NB4 (cell line): ENCODE measurements around the gene CCAR1.

Source experiments
- MYC ChIP-seq: IDR thresholded peaks from 2 replicates; pipeline ENCODE4 v1.6.1; 2011; ENCODE audit warnings: low read depth, low read length
- POLR2A ChIP-seq: IDR thresholded peaks from 2 replicates; pipeline ENCODE4 v1.6.1; 2011; ENCODE audit warnings: mild to moderate bottlenecking; ENCODE audit not compliant: insufficient read length; ENCODE audit errors: extremely low read depth
- TF ChIP-seq, protein P1 (sequence below): IDR thresholded peaks from one replicate; pipeline ENCODE4 v1.5.1; 2012; ENCODE audit warnings: low read depth, low read length

GRCh38 chr10:68829521-68829920 lies 108.5 kb downstream of the CCAR1 start:
- TF ChIP-seq, protein P1, sequence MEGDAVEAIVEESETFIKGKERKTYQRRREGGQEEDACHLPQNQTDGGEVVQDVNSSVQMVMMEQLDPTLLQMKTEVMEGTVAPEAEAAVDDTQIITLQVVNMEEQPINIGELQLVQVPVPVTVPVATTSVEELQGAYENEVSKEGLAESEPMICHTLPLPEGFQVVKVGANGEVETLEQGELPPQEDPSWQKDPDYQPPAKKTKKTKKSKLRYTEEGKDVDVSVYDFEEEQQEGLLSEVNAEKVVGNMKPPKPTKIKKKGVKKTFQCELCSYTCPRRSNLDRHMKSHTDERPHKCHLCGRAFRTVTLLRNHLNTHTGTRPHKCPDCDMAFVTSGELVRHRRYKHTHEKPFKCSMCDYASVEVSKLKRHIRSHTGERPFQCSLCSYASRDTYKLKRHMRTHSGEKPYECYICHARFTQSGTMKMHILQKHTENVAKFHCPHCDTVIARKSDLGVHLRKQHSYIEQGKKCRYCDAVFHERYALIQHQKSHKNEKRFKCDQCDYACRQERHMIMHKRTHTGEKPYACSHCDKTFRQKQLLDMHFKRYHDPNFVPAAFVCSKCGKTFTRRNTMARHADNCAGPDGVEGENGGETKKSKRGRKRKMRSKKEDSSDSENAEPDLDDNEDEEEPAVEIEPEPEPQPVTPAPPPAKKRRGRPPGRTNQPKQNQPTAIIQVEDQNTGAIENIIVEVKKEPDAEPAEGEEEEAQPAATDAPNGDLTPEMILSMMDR, result no peak
- TF ChIP-seq POLR2A (no peak), MYC (no peak)
